IMR-90 (cell line): Measurements from ENCODE around the gene PIWIL4.

Experiments used
- BHLHE40 ChIP-seq: fragments of 150-350 bp; IDR thresholded peaks from 2 replicates; pipeline ENCODE4 v1.6.1; 2016; ENCODE audit warnings: mild to moderate bottlenecking, low read depth, low read length
- FOS ChIP-seq: fragments of 150-350 bp; IDR thresholded peaks from 2 replicates; pipeline ENCODE4 v1.6.1; 2016; ENCODE audit warnings: low read depth, low read length
- MAZ ChIP-seq: IDR thresholded peaks from 2 replicates; pipeline ENCODE4 v1.6.1; 2012; ENCODE audit warnings: low read depth, mild to moderate bottlenecking, low read length, improper control_type of control experiment, moderate library complexity, borderline replicate concordance
- POLR2A ChIP-seq: IDR thresholded peaks from 2 replicates; pipeline ENCODE4 v1.6.1; 2012; ENCODE audit warnings: mild to moderate bottlenecking, low read depth, low read length
- RCOR1 ChIP-seq: IDR thresholded peaks from 2 replicates; pipeline ENCODE4 v1.6.1; 2012; ENCODE audit warnings: mild to moderate bottlenecking, low read length, improper control_type of control experiment; ENCODE audit not compliant: insufficient replicate concordance
- RFX5 ChIP-seq: IDR thresholded peaks from 2 replicates; pipeline ENCODE4 v1.8.0; 2012; ENCODE audit warnings: low read depth, mild to moderate bottlenecking, low read length, moderate library complexity
- TF ChIP-seq, protein P1 (sequence below): conservative IDR thresholded peaks from 2 replicates; pipeline ENCODE4 v1.5.1; 2012; ENCODE audit warnings: mild to moderate bottlenecking, low read depth, low read length, improper control_type of control experiment
- TF ChIP-seq, protein P2 (sequence below): fragments of 150-350 bp; IDR thresholded peaks from 2 replicates; pipeline ENCODE4 v1.6.1; 2017; ENCODE audit warnings: mild to moderate bottlenecking, antibody characterized with exemption, low read length, low read depth

GRCh38 chr11:94563848-94564467 lies 3.2 kb upstream of the PIWIL4 start:
- TF ChIP-seq, protein P1, sequence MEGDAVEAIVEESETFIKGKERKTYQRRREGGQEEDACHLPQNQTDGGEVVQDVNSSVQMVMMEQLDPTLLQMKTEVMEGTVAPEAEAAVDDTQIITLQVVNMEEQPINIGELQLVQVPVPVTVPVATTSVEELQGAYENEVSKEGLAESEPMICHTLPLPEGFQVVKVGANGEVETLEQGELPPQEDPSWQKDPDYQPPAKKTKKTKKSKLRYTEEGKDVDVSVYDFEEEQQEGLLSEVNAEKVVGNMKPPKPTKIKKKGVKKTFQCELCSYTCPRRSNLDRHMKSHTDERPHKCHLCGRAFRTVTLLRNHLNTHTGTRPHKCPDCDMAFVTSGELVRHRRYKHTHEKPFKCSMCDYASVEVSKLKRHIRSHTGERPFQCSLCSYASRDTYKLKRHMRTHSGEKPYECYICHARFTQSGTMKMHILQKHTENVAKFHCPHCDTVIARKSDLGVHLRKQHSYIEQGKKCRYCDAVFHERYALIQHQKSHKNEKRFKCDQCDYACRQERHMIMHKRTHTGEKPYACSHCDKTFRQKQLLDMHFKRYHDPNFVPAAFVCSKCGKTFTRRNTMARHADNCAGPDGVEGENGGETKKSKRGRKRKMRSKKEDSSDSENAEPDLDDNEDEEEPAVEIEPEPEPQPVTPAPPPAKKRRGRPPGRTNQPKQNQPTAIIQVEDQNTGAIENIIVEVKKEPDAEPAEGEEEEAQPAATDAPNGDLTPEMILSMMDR, result no peak
- no peak for TF ChIP-seq FOS
- no peak for TF ChIP-seq BHLHE40
- TF ChIP-seq RCOR1, result no peak
- no peak for TF ChIP-seq POLR2A
- TF ChIP-seq RFX5, result no peak
- no peak for TF ChIP-seq MAZ
- TF ChIP-seq, protein P2, sequence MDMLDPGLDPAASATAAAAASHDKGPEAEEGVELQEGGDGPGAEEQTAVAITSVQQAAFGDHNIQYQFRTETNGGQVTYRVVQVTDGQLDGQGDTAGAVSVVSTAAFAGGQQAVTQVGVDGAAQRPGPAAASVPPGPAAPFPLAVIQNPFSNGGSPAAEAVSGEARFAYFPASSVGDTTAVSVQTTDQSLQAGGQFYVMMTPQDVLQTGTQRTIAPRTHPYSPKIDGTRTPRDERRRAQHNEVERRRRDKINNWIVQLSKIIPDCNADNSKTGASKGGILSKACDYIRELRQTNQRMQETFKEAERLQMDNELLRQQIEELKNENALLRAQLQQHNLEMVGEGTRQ, result no peak
